Measurements from ENCODE around the gene SLC35A3. TPM values are rescaled to one million over a fixed set of nuclear protein-coding genes. Genes with fewer than 3 reads are reported as not detected.

Gene SLC35A3
- total RNA-seq, 3 donors from 2014 or later, result 86.2 to 205 (median 159) TPM

GRCh38 chr1:100077531-100077930 lies 107.7 kb downstream of the SLC35A3 start:
- TF ChIP-seq, protein P1, sequence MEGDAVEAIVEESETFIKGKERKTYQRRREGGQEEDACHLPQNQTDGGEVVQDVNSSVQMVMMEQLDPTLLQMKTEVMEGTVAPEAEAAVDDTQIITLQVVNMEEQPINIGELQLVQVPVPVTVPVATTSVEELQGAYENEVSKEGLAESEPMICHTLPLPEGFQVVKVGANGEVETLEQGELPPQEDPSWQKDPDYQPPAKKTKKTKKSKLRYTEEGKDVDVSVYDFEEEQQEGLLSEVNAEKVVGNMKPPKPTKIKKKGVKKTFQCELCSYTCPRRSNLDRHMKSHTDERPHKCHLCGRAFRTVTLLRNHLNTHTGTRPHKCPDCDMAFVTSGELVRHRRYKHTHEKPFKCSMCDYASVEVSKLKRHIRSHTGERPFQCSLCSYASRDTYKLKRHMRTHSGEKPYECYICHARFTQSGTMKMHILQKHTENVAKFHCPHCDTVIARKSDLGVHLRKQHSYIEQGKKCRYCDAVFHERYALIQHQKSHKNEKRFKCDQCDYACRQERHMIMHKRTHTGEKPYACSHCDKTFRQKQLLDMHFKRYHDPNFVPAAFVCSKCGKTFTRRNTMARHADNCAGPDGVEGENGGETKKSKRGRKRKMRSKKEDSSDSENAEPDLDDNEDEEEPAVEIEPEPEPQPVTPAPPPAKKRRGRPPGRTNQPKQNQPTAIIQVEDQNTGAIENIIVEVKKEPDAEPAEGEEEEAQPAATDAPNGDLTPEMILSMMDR (IDR thresholded peaks at IDR 0.05), result no peak
- H3K9me3 ChIP-seq, result no peaks in the 10 kb centered on the region
- peaks cover 5% of the 10 kb centered on the region for H3K36me3 ChIP-seq (ENCODE audit: low read depth)
- no peak overlapping the region for H3K4me3 ChIP-seq
- intact Hi-C loops (cut with DNase I, micrococcal nuclease), result no loop called here
- ATAC-seq, result no peak
- H3K4me1 ChIP-seq (ENCODE audit: low read depth), result no peaks in the 10 kb centered on the region
- DNase-seq, result no peak

DNA sequence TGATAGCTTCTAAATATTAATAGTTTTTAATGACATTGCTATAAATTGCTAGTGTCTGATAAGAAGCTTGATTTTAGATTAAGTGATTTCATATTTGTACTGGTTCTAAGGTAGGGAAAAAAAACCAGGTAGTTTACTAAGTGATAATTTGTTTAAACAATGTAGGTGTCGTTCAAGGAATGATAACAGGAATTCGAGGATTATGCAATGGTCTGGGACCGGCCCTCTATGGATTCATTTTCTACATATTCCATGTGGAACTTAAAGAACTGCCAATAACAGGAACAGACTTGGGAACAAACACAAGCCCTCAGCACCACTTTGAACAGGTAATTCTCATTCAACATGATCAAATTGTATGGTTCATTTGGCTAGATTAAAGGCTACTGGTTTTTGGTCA lies 110.5 kb downstream of the SLC35A3 start:
- Histone ChIP-seq H3K36me3 (ENCODE audit: low read depth) (peaks cover 5% of the 10 kb centered on the region), H3K4me3 (no peak overlapping the region), H3K9me3 (no peaks in the 10 kb centered on the region), H3K4me1 (ENCODE audit: low read depth) (no peaks in the 10 kb centered on the region)
- intact Hi-C loops (cut with DNase I, micrococcal nuclease), result no loop called here
- DNase-seq (no peak), ATAC-seq (no peak)
- TF ChIP-seq, protein P1 (IDR thresholded peaks at IDR 0.05), result no peak

Other genes with a start within 250 kb of the SLC35A3 start
- gene FRRS1, start 203.4 kb upstream of the SLC35A3 start, total RNA-seq, result 10 to 100 TPM in 2 of 3 donors, 1 to 10 TPM in 1; 8.4 to 38.0 (median 17.6) TPM
- gene AGL, start 119.6 kb upstream of the SLC35A3 start, total RNA-seq, result 10 to 100 TPM; 24.6 to 28.2 (median 27.5) TPM
- 1 to 10 TPM; 2.3 to 4.8 (median 4.4) TPM for gene SASS6, start 162.9 kb downstream of the SLC35A3 start, total RNA-seq
- 10 to 100 TPM; 10.9 to 19.4 (median 14.4) TPM for gene TRMT13, start 163.2 kb downstream of the SLC35A3 start, total RNA-seq
- under 1 TPM; 0.34 to 0.82 (median 0.49) TPM for gene LRRC39, start 208.3 kb downstream of the SLC35A3 start, total RNA-seq